HEK293T (cell line): ENCODE results near the gene EPGN.

Source experiments
- CTCF ChIA-PET: fragments of 350-600 bp; formaldehyde crosslinking; extraction: SDS; loops from one replicate; lab custom pipeline; 2021; ENCODE audit warnings: antibody characterized with exemption, inconsistent platforms; lab: Yijun Ruan, JAX
- POLR2A ChIA-PET: fragments of 350-600 bp; formaldehyde crosslinking; extraction: SDS; loops from one replicate; lab custom pipeline; 2020; ENCODE audit warnings: antibody characterized with exemption, inconsistent platforms; lab: Yijun Ruan, JAX
- DNase-seq: peaks from one replicate; pipeline ENCODE4 v3.0.0; 2012; ENCODE audit warnings: mixed read lengths; ENCODE audit errors: extremely low spot score
- ARNT ChIP-seq: fragments of 450-650 bp; IDR thresholded peaks from 2 replicates; pipeline ENCODE4 v1.6.1; 2017; ENCODE audit warnings: mild to moderate bottlenecking
- BHLHE40 ChIP-seq: fragments of 450-650 bp; IDR thresholded peaks from 2 replicates; pipeline ENCODE4 v1.6.1; 2016; ENCODE audit warnings: mild to moderate bottlenecking, moderate library complexity, borderline replicate concordance
- CTBP1 ChIP-seq: fragments of 450-650 bp; IDR thresholded peaks from 2 replicates; pipeline ENCODE4 v1.6.1; 2016; ENCODE audit warnings: borderline replicate concordance
- ELF4 ChIP-seq: fragments of 450-650 bp; IDR thresholded peaks from 2 replicates; pipeline ENCODE4 v1.6.1; 2017; ENCODE audit warnings: antibody characterized with exemption
- FOXA1 ChIP-seq: fragments of 450-650 bp; IDR thresholded peaks from 2 replicates; pipeline ENCODE4 v1.6.1; 2016; ENCODE audit warnings: mild to moderate bottlenecking
- FOXK2 ChIP-seq: fragments of 450-650 bp; IDR thresholded peaks from 2 replicates; pipeline ENCODE4 v1.6.1; 2016; ENCODE audit warnings: mild to moderate bottlenecking
- FOXM1 ChIP-seq: fragments of 450-650 bp; IDR thresholded peaks from 2 replicates; pipeline ENCODE4 v1.6.1; 2017; ENCODE audit warnings: mild to moderate bottlenecking, borderline replicate concordance
- HDGF ChIP-seq: fragments of 450-650 bp; IDR thresholded peaks from 2 replicates; pipeline ENCODE4 v1.6.1; 2017; ENCODE audit warnings: antibody characterized with exemption, borderline replicate concordance
- L3MBTL2 ChIP-seq: fragments of 450-650 bp; conservative IDR thresholded peaks from 2 replicates; pipeline ENCODE4 v1.6.1; 2016; ENCODE audit warnings: mild to moderate bottlenecking
- LEF1 ChIP-seq: fragments of 450-650 bp; IDR thresholded peaks from 2 replicates; pipeline ENCODE4 v1.6.1; 2017; ENCODE audit warnings: mild to moderate bottlenecking, borderline replicate concordance
- NFRKB ChIP-seq: fragments of 450-650 bp; IDR thresholded peaks from 2 replicates; pipeline ENCODE4 v1.6.1; 2016; ENCODE audit warnings: mild to moderate bottlenecking, moderate library complexity
- PKNOX1 ChIP-seq: fragments of 450-650 bp; IDR thresholded peaks from 2 replicates; pipeline ENCODE4 v1.6.1; 2016
- SP1 ChIP-seq: fragments of 450-650 bp; IDR thresholded peaks from 2 replicates; pipeline ENCODE4 v1.6.1; 2017
- SUZ12 ChIP-seq: fragments of 450-650 bp; IDR thresholded peaks from 2 replicates; pipeline ENCODE4 v1.6.1; 2016; ENCODE audit warnings: mild to moderate bottlenecking
- TARDBP ChIP-seq: fragments of 450-650 bp; IDR thresholded peaks from 2 replicates; pipeline ENCODE4 v1.6.1; 2016
- ZNF384 ChIP-seq: fragments of 450-650 bp; IDR thresholded peaks from 2 replicates; pipeline ENCODE4 v1.6.1; 2016

The EPGN gene

GRCh38 chr4:74314329-74314728 lies 6.1 kb downstream of the EPGN start:
- ChIA-PET CTCF (no interaction called here), POLR2A (no interaction called here)
- no peak for DNase-seq
- TF ChIP-seq FOXK2, result no peak
- TF ChIP-seq PKNOX1, result no peak
- TF ChIP-seq FOXA1, result no peak

GRCh38 chr4:74314944-74315343 lies 6.7 kb downstream of the EPGN start:
- ChIA-PET POLR2A (no interaction called here), CTCF (interaction anchor here (0.6 kb wide), 1 partner anchor 126 kb away, joined by 5 read pairs; no protein-coding TSS in a partner anchor)
- DNase-seq, result no peak
- TF ChIP-seq SUZ12, result no peak
- TF ChIP-seq FOXK2, result no peak
- TF ChIP-seq ELF4, result no peak
- no peak for TF ChIP-seq CTBP1
- TF ChIP-seq BHLHE40, result no peak
- no peak for TF ChIP-seq LEF1
- TF ChIP-seq TARDBP, result no peak
- no peak for TF ChIP-seq FOXA1

DNA sequence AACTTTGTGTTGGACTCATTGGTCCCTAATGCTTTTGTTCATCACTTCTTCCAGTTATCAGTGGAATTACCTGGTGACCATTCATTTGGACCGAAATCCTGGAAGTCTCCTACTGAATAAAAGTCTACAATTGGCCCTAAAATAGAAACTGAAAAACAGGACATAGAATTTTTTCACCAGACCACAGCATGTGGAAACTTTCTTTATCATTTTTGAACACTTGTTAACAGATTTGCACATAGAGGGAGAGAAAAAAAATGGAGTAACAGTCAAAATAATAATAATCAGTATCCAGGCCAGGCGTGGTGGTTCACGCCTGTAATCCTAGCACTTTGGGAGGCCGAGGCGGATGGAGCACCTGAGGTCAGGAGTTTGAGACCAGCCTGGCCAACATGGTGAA lies 7.1 kb downstream of the EPGN start:
- TF ChIP-seq LEF1 (no peak), ELF4 (no peak), TARDBP (no peak), NFRKB (no peak), BHLHE40 (no peak), HDGF (no peak), FOXK2 (no peak), FOXA1 (no peak), PKNOX1 (no peak), SP1 (no peak), L3MBTL2 (no peak), FOXM1 (no peak), CTBP1 (no peak)
- no peak for DNase-seq
- ChIA-PET CTCF (interaction anchor here (0.6 kb wide), 1 partner anchor 126 kb away, joined by 5 read pairs; no protein-coding TSS in a partner anchor), POLR2A (no interaction called here)

DNA sequence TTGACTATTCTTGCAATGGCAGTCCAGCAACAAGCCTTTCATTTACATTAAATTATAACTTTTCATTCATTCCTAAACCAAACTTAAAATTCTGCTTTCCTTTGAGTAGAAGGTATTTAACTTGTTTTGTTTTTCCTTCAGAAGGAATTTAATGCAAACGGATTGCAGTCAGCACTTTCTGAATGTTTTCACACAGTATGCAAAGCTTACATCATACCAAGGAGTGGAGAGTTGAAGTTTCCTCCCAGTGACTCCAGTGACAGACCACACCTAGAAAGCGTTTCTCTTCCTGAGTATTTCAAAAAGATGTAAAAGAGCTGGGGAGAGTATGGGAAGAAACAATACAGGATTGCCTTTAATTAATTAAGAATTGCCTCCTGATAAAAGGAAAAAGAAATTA lies 8.1 kb downstream of the EPGN start:
- TF ChIP-seq ARNT, result no peak
- TF ChIP-seq NFRKB, result no peak
- no peak for TF ChIP-seq BHLHE40
- TF ChIP-seq HDGF, result no peak
- no peak for TF ChIP-seq ZNF384
- no peak for TF ChIP-seq PKNOX1
- TF ChIP-seq LEF1, result no peak
- TF ChIP-seq ELF4, result no peak
- no peak for TF ChIP-seq FOXK2
- no peak for TF ChIP-seq CTBP1
- no peak for TF ChIP-seq SP1
- TF ChIP-seq FOXM1, result no peak
- DNase-seq, result no peak
- ChIA-PET POLR2A (no interaction called here), CTCF (interaction anchor here (0.8 kb wide), 1 partner anchor 127 kb away, joined by 6 read pairs; no protein-coding TSS in a partner anchor)

DNA sequence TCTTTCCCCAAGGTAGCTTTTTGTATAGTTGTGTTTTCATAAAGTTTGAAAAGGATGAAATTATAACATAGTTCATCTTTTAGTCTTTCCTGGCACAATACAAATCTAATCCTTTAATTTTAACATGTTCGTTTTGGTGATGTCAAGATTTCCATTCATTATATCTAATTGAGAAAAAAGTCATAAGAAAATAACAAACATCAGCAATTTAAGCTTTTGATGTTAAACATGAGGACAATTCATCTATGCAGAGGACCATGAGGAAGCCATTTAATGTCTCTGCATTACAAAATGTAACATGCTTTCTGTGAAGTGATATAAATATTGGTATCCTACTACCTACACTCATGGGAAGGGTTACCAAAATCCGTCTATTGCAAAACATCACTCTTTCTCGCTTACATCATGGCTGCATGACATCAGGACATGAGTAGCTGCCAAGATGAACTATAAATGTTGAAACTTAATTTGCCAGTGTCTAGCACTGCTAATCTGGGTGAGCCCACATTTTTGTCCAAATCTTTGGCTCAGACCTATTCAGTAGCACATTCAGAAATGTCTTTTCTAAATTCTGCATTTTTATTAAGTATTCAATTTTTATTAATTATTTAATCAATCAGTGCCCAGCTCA lies 9.5 kb downstream of the EPGN start:
- ChIA-PET CTCF (no interaction called here), POLR2A (no interaction called here)
- no peak for DNase-seq
- TF ChIP-seq PKNOX1, result no peak
- no peak for TF ChIP-seq CTBP1
- no peak for TF ChIP-seq TARDBP
- TF ChIP-seq ELF4, result no peak
- TF ChIP-seq FOXK2, result no peak
- TF ChIP-seq SUZ12, result no peak
- TF ChIP-seq FOXM1, result no peak
- no peak for TF ChIP-seq BHLHE40
- no peak for TF ChIP-seq FOXA1
- TF ChIP-seq ZNF384, result no peak
- TF ChIP-seq L3MBTL2, result no peak
- TF ChIP-seq HDGF, result no peak
- no peak for TF ChIP-seq SP1
- TF ChIP-seq NFRKB, result no peak

DNA sequence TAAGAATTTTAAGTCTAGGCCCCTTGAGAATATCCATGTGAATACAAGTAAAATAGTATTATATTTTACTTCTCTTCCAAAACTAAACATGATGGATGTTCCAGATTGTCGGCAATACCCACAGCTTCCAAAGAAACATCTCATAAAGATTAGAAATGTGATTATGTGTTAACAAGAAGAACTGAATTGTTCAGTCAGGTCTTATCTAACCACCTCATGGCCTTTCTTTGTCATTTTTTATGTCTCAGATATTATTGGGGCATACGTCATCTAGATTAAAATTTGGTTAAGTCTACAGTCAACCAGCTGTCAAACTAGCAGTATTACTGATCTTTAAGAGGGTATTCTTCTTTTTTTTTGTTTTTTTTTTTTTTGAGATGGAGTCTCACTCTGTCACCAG lies 10.0 kb downstream of the EPGN start:
- TF ChIP-seq ARNT, result no peak
- no peak for TF ChIP-seq L3MBTL2
- no peak for TF ChIP-seq SUZ12
- no peak for TF ChIP-seq HDGF
- no peak for TF ChIP-seq SP1
- no peak for TF ChIP-seq LEF1
- TF ChIP-seq PKNOX1, result no peak
- TF ChIP-seq CTBP1, result no peak
- no peak for TF ChIP-seq ELF4
- TF ChIP-seq ZNF384, result no peak
- no peak for TF ChIP-seq FOXK2
- TF ChIP-seq FOXM1, result no peak
- no peak for TF ChIP-seq BHLHE40
- no peak for TF ChIP-seq FOXA1
- TF ChIP-seq TARDBP, result no peak
- no peak for TF ChIP-seq NFRKB
- CTCF ChIA-PET, result interaction anchor here (0.7 kb wide), 1 partner anchor 307 kb away, joined by 4 read pairs; no protein-coding TSS in a partner anchor
- DNase-seq, result no peak
- POLR2A ChIA-PET, result no interaction called here
